Limb (tissue), 2 donors: ENCODE data around the gene ACOX1.

Experiments
- DNase-seq, 2 donors: peaks; one replicate each; pipeline ENCODE4 v3.0.0-alpha.2; 2016; ENCODE audit errors: extremely low spot score in 2 of 2

Gene ACOX1

GRCh38 chr17:76008630-76009425, 29.9 kb upstream of the ACOX1 start:
- no peak for DNase-seq

DNA sequence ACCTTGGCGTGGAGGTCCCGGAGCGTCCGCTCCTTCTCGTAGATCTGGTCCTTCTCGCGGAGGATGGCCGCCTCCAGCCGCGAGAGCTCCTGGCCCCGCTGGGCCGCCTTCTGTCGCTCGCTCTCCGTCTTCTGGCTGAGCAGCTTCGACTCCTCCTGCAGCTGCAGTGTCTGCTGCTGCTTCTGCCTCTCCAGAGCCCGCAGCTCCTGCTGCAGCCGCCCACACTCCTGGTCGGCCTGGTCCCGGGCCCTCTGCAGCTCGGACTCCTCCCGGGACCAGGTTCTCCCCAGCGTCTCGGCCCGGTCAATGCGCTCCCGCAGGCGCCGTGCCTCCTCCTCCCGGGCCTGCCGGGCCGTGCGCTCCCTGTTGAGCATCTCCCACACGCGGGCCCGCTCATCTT, 29.2 kb upstream of the ACOX1 start:
- DNase-seq, result no peak

- DNase-seq, result no peak
These were observed 28.8 kb upstream of the ACOX1 start for GRCh38 chr17:76007850-76008165.

GRCh38 chr17:76007131-76007849, 28.3 kb upstream of the ACOX1 start:
- no peak for DNase-seq

GRCh38 chr17:76005263-76006149, 26.5 kb upstream of the ACOX1 start:
- peak; percentile 80 to 85 for DNase-seq

DNA sequence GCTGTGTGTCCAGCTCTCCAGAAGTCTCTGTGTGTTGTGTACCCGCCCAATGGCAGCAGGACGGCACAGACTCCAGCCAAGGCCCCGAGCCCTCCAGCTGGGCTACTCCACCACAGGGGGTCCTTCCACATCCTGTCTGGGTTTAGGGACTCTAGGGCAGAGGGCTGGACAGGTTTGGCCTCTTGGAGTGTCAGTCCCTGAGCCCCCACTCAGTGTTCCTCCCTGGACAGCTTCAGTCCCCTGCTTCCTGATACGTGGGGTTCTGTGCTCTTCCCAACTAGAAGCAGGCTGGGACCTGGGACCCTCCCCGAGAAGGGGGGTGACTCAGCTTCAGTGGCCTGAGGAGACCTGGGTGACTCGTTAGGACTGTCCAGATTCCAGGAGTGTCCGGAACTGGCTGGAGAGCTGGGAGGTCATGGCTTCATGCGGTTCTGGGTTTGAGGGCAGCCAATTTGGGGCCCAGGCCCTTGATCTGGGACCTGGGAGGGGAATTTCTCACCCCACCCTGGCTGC, 25.8 kb upstream of the ACOX1 start:
- DNase-seq, result no peak

DNA sequence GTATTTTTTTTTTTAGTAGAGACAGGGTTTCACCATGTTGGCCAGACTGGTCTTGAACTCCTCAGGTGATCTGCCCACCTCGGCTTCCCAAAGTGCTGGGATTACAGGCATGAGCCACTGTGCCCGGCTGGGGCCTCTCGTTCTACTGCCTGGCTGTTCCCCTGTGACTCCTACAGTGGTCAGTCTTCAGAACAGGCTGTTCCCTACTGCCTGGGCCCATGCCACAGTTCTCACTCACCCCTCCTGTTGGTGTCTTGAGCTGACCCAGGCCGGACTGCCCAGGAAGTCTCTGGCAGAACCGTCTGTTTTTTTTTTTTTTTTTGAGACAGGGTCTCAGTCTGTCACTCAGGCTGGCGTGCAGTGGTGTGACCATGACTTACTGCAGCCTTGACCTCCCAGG, 24.9 kb upstream of the ACOX1 start:
- no peak for DNase-seq

DNA sequence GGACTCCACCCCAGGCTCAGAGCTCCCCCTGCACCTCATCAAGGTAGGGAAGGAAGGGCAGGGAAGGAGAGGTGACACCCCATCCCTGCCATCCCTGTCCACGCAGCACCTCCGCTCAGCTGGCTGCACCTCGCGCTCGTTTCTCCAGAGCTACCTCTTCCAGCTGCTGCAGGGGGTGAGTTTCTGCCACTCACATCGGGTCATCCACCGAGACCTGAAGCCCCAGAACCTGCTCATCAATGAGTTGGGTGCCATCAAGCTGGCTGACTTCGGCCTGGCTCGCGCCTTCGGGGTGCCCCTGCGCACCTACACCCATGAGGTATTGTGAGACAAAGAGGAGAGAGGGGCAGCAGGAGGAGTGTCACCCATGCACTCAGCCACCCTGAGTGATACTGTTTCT, 23.1 kb upstream of the ACOX1 start:
- DNase-seq, result no peak

- no peak for DNase-seq
These were observed 22.0 kb upstream of the ACOX1 start, which contains the start of gene CDK3 for GRCh38 chr17:76000755-76001521. TSS of gene CDK3 (plus strand) at chr17:76000855. CDS start at chr17:76001426, 571 bp downstream.

DNA sequence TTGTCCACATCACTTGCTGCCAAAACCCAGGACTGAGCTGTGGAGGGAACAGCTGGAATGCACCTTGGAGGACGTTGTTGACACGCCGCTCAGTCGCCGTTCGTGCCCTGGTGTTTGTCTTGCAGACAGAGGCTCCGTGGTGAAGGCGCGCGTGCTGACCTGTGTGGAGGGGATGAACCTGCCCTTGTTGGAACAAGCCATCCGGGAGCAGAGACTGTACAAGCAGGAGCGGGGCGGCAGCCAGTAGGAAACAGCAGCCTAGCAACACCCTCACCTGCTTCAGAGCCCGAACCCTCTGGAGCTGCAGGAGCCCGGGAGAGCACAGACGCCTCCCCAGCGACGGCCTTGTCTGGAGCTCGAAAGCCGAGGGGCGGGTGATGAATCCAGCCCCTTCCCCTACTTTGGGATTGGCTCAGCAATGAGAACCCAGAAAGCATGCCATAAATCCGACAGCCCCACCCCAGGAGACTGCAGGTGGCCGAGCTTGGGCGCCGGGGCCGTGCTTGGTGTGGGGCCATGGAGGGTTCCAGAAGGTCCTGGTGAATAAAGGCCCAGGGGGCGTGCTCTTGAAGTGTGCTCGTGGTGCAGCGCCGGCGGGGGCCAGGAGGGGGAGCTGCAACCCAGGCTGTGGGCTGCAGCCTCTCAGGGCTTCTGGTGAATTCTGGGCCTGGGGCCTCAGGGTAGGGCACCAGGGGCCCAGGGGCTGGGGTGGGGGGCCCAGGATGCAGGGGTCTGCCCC, 21.2 kb upstream of the ACOX1 start:
- peak in 1 of 2 donors; percentile 71 for DNase-seq

GRCh38 chr17:75998327-75998795, 19.4 kb upstream of the ACOX1 start:
- no peak for DNase-seq

GRCh38 chr17:75996665-75997590, 18.0 kb upstream of the ACOX1 start:
- DNase-seq, result no peak

GRCh38 chr17:75995385-75995925, 16.5 kb upstream of the ACOX1 start:
- no peak for DNase-seq

- no peak for DNase-seq
These were observed 15.9 kb upstream of the ACOX1 start for GRCh38 chr17:75994802-75995370.

DNA sequence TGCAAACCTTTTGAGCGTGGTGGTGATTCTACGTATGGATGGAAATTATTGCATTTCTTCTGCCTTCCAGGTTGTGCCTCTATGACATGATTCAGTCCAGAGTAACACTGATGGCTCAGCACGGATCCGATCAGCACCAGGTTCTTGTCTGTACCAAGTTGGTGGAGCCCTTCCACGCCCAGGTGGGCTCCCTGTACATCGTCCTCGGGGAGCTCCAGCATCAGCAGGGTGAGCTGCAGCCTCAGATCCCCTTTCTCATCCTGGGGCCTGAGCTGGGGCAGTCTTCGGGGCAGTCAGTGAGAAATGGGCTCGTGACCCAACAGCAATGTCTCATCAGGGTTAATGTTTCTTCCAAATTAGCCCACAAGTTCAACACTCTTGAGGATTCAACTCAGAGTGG, 12.4 kb upstream of the ACOX1 start:
- no peak for DNase-seq

DNA sequence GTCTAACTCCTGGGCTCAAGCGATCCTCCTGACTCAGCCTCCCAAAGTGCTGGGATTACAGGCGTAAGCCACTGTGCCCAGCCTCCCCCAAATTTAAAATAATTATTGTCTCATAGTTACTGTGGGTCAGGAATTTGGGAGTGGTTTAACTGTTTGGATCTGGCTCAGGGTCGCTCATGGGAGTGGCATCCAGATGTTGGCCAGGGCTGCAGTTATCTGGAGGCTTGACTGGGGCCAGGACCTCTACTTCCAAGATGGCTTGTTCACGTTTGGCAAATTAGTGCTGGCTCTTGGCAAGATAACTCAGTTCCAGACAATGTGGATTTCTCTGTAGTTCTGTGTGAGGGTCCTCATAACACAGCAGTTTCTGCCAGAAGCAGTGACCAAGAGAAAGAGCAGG, 8.1 kb upstream of the ACOX1 start:
- DNase-seq, result no peak

DNA sequence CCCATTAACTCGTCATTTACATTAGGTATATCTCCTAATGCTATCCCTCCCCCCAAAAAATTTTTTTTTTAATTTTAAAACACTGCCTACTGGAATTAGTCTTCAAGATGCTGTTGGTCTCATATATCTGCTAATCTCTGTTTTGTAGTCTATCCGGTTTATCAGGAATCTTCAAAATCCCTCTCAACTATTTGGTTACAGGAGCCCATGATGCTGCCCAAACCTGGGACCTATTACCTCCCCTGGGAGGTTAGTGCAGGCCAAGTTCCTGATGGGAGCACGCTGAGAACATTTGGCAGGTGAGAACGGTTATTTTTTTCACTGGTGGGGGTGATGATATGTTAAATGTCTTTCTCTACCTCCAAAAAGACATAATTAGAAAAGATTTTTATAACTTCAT, 7.0 kb upstream of the ACOX1 start:
- DNase-seq, result no peak

DNA sequence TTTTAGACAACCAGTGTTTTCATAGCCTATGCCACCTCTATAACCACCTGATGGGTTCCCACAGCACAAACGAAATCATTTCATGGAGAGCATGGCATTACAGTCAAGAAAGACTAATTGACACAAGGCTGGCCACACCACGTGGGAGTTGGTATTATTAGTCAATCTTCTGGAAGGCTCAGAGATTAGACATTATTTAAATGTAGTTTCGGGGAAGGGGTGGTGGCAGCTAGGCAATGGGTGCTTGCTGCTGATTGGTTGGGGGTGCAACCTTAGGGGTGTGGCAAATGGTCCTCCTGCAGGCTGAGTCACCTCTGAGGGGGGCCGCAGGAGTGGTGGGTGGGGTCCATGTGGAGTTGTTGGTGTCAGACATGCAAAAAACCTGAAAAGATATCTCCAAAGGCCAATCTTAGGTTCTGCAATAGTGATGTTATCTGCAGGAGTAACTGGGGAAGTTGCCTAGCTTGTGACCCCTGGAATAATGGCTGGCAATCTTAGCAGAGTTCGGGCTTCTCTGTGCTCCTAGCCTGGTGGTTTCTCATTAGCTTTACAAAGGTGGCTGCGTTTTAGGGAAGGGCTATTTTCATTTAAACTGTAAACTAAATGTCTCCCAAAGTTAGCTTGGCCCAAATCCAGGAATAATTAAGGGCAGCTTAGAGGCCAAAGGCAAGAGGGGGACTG, 4.7 kb upstream of the ACOX1 start:
- DNase-seq, result no peak
